CD4-positive, CD25-positive, alpha-beta regulatory T cell (primary cell): ENCODE results near the gene CH25H. TPM values are rescaled to one million over a fixed set of nuclear protein-coding genes. Genes with fewer than 3 reads are reported as not detected.
"Not testable (repeated sequence)": the region's sequence is repeated elsewhere in the genome, so short reads cannot be mapped to it uniquely, and the experiment has no call there.

Experiments
- ATAC-seq, 2 donors: fragments of 150-1000 bp; cut with Tn5 transposase; one replicate each; pipeline ENCODE4 v1.10.0; 2021; ENCODE audit warnings: low read depth in 2 of 2, moderate number of reproducible peaks in 2 of 2, moderate library complexity in 1 of 2
- DNase-seq, 3 donors: peaks; one replicate each; pipeline versions ENCODE4 v3.0.0 to v3.0.0-alpha.2; 2012 to 2022; ENCODE audit warnings: mixed read lengths in 1 of 3
- H3K27ac ChIP-seq: one replicate; pipeline ENCODE4 v1.7.0; 2013; ENCODE audit warnings: mild to moderate bottlenecking, low read length; ENCODE audit not compliant: insufficient read depth, poor library complexity, severe bottlenecking
- H3K27me3 ChIP-seq: one replicate; pipeline ENCODE4 v1.7.0; 2013; ENCODE audit warnings: low read length; ENCODE audit not compliant: control insufficient read depth, insufficient read depth
- H3K36me3 ChIP-seq: one replicate; pipeline ENCODE4 v1.7.0; 2013; ENCODE audit warnings: mild to moderate bottlenecking, low read length, moderate library complexity; ENCODE audit not compliant: control insufficient read depth, insufficient read depth
- H3K4me1 ChIP-seq: 2 replicates; pipeline ENCODE4 v1.7.0; 2013; ENCODE audit warnings: mild to moderate bottlenecking, low read length; ENCODE audit not compliant: insufficient read depth, control insufficient read depth, poor library complexity, severe bottlenecking
- H3K4me3 ChIP-seq: one replicate; pipeline ENCODE4 v1.7.0; 2013; ENCODE audit warnings: low read depth, mild to moderate bottlenecking, low read length, moderate library complexity
- H3K9me3 ChIP-seq, 2 experiments: 1 replicate in 1 of 2; 2 replicates in 1 of 2; pipeline ENCODE4 v1.7.0; 2013; ENCODE audit warnings: low read length in 2 of 2, mild to moderate bottlenecking in 1 of 2, moderate library complexity in 1 of 2; ENCODE audit not compliant: control insufficient read depth in 2 of 2
- H3K27ac Mint-ChIP-seq, 3 donors: one replicate each; pipeline ENCODE4 v1.8.0; 2020 to 2022; ENCODE audit warnings: mild to moderate bottlenecking in 3 of 3, mixed read lengths in 3 of 3, moderate library complexity in 2 of 3
- H3K27me3 Mint-ChIP-seq: one replicate; pipeline ENCODE4 v1.8.0; 2022; ENCODE audit warnings: mild to moderate bottlenecking, mixed read lengths
- H3K36me3 Mint-ChIP-seq: one replicate; pipeline ENCODE4 v1.8.0; 2020; ENCODE audit warnings: mixed read lengths
- H3K4me1 Mint-ChIP-seq, 4 donors: one replicate each; pipeline ENCODE4 v1.8.0; 2020 to 2022; ENCODE audit warnings: mixed read lengths in 4 of 4, mild to moderate bottlenecking in 1 of 4
- H3K4me3 Mint-ChIP-seq, 4 donors: one replicate each; pipeline ENCODE4 v1.8.0; 2020 to 2022; ENCODE audit warnings: mild to moderate bottlenecking in 4 of 4, mixed read lengths in 4 of 4, moderate library complexity in 3 of 4
- H3K9me3 Mint-ChIP-seq, 7 donors: one replicate each; pipeline ENCODE4 v1.8.0; 2020 to 2022; ENCODE audit warnings: mixed read lengths in 7 of 7, mild to moderate bottlenecking in 3 of 7, moderate library complexity in 2 of 7
- polyA plus RNA-seq, 4 donors: library from polyadenylated mRNA; unstranded; fragments of 300-500 nt; fragmentation: Illumina TruSeq; gene quantifications; one replicate each; pipeline ENCODE4 v1.2.3, GENCODE V29; 2021
- total RNA-seq: library from RNA; stranded (reverse); gene quantifications from one replicate; pipeline ENCODE4 v1.2.3, GENCODE V29; 2022

Gene CH25H
- total and polyA plus RNA-seq, 5 donors from 2014 or later: 0.10 to 1.6 (median 0.99) TPM

GRCh38 chr10:89248990-89249389, 41.9 kb upstream of the CH25H start:
- Mint-ChIP-seq H3K27ac (peak overlapping the region in 2 of 3 donors; percentile 8 to 94), H3K36me3 (peaks cover 12% of the 10 kb centered on the region)

GRCh38 chr10:89247623-89248022, 40.5 kb upstream of the CH25H start:
- not testable (repeated sequence) for H3K9me3 Mint-ChIP-seq, H3K4me3 ChIP-seq, H3K27me3 Mint-ChIP-seq, ATAC-seq, H3K27ac Mint-ChIP-seq, H3K4me3 Mint-ChIP-seq, H3K36me3 ChIP-seq, H3K27ac ChIP-seq, DNase-seq, H3K9me3 ChIP-seq, H3K27me3 ChIP-seq
- peaks cover 11% of the 10 kb centered on the region for H3K4me1 ChIP-seq
- Mint-ChIP-seq H3K4me1 (peaks cover 21 to 43% (median 37%) of the 10 kb centered on the region in 4 donors), H3K36me3 (peaks cover 12% of the 10 kb centered on the region)

More at GRCh38 chr10:89248990-89249389, 41.9 kb upstream of the CH25H start:
- no peaks in the 10 kb centered on the region for H3K27me3 ChIP-seq
- Mint-ChIP-seq H3K4me3 (peak overlapping the region in 1 of 4 donors; percentile 55), H3K4me1 (peaks cover 21 to 35% (median 29%) of the 10 kb centered on the region in 4 donors), H3K9me3 (no peaks in the 10 kb centered on the region), H3K27me3 (no peaks in the 10 kb centered on the region)
- H3K27ac ChIP-seq: no peak overlapping the region
- peaks cover 11% of the 10 kb centered on the region for H3K4me1 ChIP-seq
- no peak overlapping the region for H3K4me3 ChIP-seq
- no peak for DNase-seq
- peaks cover 6% of the 10 kb centered on the region for H3K36me3 ChIP-seq
- no peak for ATAC-seq
- peaks cover 0 to 1% of the 10 kb centered on the region in 2 experiments for H3K9me3 ChIP-seq

- Histone ChIP-seq H3K36me3 (peaks cover 15% of the 10 kb centered on the region), H3K4me1 (peaks cover 5% of the 10 kb centered on the region), H3K4me3 (no peak overlapping the region), H3K27me3 (no peaks in the 10 kb centered on the region), H3K9me3 (no peaks in the 10 kb centered on the region), H3K27ac (no peak overlapping the region)
- no peak overlapping the region for H3K27ac Mint-ChIP-seq
- no peaks in the 10 kb centered on the region for H3K27me3 Mint-ChIP-seq
- ATAC-seq (no peak), DNase-seq (no peak)
- no peak overlapping the region for H3K4me3 Mint-ChIP-seq
- H3K4me1 Mint-ChIP-seq: peaks cover 13 to 42% (median 31%) of the 10 kb centered on the region in 4 donors
- peaks cover 24% of the 10 kb centered on the region for H3K36me3 Mint-ChIP-seq
- no peaks in the 10 kb centered on the region for H3K9me3 Mint-ChIP-seq
Measured at GRCh38 chr10:89245802-89246201, 38.7 kb upstream of the CH25H start.

- Mint-ChIP-seq H3K36me3 (peaks cover 33% of the 10 kb centered on the region), H3K4me3 (no peak overlapping the region), H3K27me3 (no peaks in the 10 kb centered on the region), H3K27ac (peak overlapping the region in 1 of 3 donors; percentile 26), H3K4me1 (peaks cover 0 to 25% (median 17%) of the 10 kb centered on the region in 4 donors), H3K9me3 (no peaks in the 10 kb centered on the region)
- Histone ChIP-seq H3K4me1 (no peaks in the 10 kb centered on the region), H3K36me3 (peaks cover 26% of the 10 kb centered on the region), H3K4me3 (no peak overlapping the region), H3K27ac (no peak overlapping the region), H3K9me3 (no peaks in the 10 kb centered on the region), H3K27me3 (no peaks in the 10 kb centered on the region)
- DNase-seq (no peak), ATAC-seq (no peak)
Measured at GRCh38 chr10:89242840-89243568, 35.9 kb upstream of the CH25H start.

GRCh38 chr10:89242345-89242684, 35.2 kb upstream of the CH25H start:
- Mint-ChIP-seq H3K4me3 (no peak overlapping the region), H3K9me3 (no peaks in the 10 kb centered on the region), H3K4me1 (peaks cover 0 to 25% (median 18%) of the 10 kb centered on the region in 4 donors), H3K36me3 (peaks cover 37% of the 10 kb centered on the region), H3K27ac (no peak overlapping the region), H3K27me3 (no peaks in the 10 kb centered on the region)
- H3K4me3 ChIP-seq: no peak overlapping the region
- ATAC-seq (no peak), DNase-seq (no peak)
- H3K27me3 ChIP-seq: no peaks in the 10 kb centered on the region
- H3K36me3 ChIP-seq: peaks cover 28% of the 10 kb centered on the region
- no peak overlapping the region for H3K27ac ChIP-seq
- no peaks in the 10 kb centered on the region for H3K9me3 ChIP-seq
- no peaks in the 10 kb centered on the region for H3K4me1 ChIP-seq

- no peak for ATAC-seq
- Mint-ChIP-seq H3K9me3 (no peaks in the 10 kb centered on the region), H3K4me3 (no peak overlapping the region), H3K4me1 (peaks cover 0 to 25% (median 18%) of the 10 kb centered on the region in 4 donors), H3K27me3 (no peaks in the 10 kb centered on the region), H3K36me3 (peaks cover 39% of the 10 kb centered on the region), H3K27ac (no peak overlapping the region)
- DNase-seq: no peak
- Histone ChIP-seq H3K9me3 (no peaks in the 10 kb centered on the region), H3K36me3 (peaks cover 28% of the 10 kb centered on the region), H3K4me3 (no peak overlapping the region), H3K4me1 (no peaks in the 10 kb centered on the region), H3K27ac (no peak overlapping the region), H3K27me3 (no peaks in the 10 kb centered on the region)
Measured at GRCh38 chr10:89241486-89242344, 34.6 kb upstream of the CH25H start.

GRCh38 chr10:89241026-89241425, 33.9 kb upstream of the CH25H start:
- DNase-seq: no peak
- no peaks in the 10 kb centered on the region for H3K27me3 Mint-ChIP-seq
- H3K4me1 Mint-ChIP-seq: peaks cover 0 to 24% (median 19%) of the 10 kb centered on the region in 4 donors
- Histone ChIP-seq H3K27ac (no peak overlapping the region), H3K4me1 (no peaks in the 10 kb centered on the region), H3K36me3 (peaks cover 24% of the 10 kb centered on the region), H3K9me3 (no peaks in the 10 kb centered on the region), H3K27me3 (no peaks in the 10 kb centered on the region), H3K4me3 (no peak overlapping the region)
- H3K9me3 Mint-ChIP-seq: no peaks in the 10 kb centered on the region
- H3K36me3 Mint-ChIP-seq: peaks cover 43% of the 10 kb centered on the region
- no peak overlapping the region for H3K27ac Mint-ChIP-seq
- no peak for ATAC-seq
- peak overlapping the region in 1 of 4 donors; percentile 53 for H3K4me3 Mint-ChIP-seq
